Measurements from ENCODE around the gene ARMC5.

ARMC5 gene

GRCh38 chr16:31487071-31487719, 27.9 kb downstream of the ARMC5 start:
- no peak for DNase-seq (ENCODE audit: extremely low spot score)
- ChIA-PET CTCF (interaction anchor here (0.8 to 1.6 kb wide), 2 partner anchors 9 to 11 kb away, joined by 3 to 5 read pairs; no protein-coding TSS in a partner anchor), POLR2A (interaction anchor here (0.6 to 1.0 kb wide), 2 partner anchors 8 to 12 kb away, joined by 3 to 6 read pairs; no protein-coding TSS in a partner anchor)
- no peak for TF ChIP-seq CTCF (IDR thresholded peaks at IDR 0.05; ENCODE audit: control extremely low read depth, extremely low read depth, low read depth, missing control alignments)

- ChIA-PET CTCF (interaction anchor here (0.8 to 1.7 kb wide), 4 partner anchors 9 to 44 kb away, joined by 3 to 9 read pairs (median 4); no protein-coding TSS in a partner anchor), POLR2A (interaction anchor here (1.0 kb wide), 1 partner anchor 13 kb away, joined by 3 read pairs; no protein-coding TSS in a partner anchor)
- TF ChIP-seq CTCF (IDR thresholded peaks at IDR 0.05; ENCODE audit: control extremely low read depth, extremely low read depth, low read depth, missing control alignments) = no peak
- peak; percentile 80 for DNase-seq (ENCODE audit: extremely low spot score)
Observed at GRCh38 chr16:31487720-31488467, 28.6 kb downstream of the ARMC5 start.

- no peak for TF ChIP-seq CTCF (IDR thresholded peaks at IDR 0.05; ENCODE audit: control extremely low read depth, extremely low read depth, low read depth, missing control alignments)
- ChIA-PET POLR2A (no interaction called here), CTCF (interaction anchor here (0.9 to 1.7 kb wide), 2 partner anchors 11 to 44 kb away, joined by 3 to 9 read pairs; no protein-coding TSS in a partner anchor)
- DNase-seq (ENCODE audit: extremely low spot score) = no peak
Observed at GRCh38 chr16:31488468-31489297, 29.4 kb downstream of the ARMC5 start.

- CTCF ChIA-PET = interaction anchor here (1.7 kb wide), 1 partner anchor 10 kb away, joined by 9 read pairs; no protein-coding TSS in a partner anchor
Observed at GRCh38 chr16:31489298-31489564, 29.9 kb downstream of the ARMC5 start.

GRCh38 chr16:31489616-31490584, 30.6 kb downstream of the ARMC5 start:
- POLR2A ChIA-PET = no interaction called here
- TF ChIP-seq CTCF (IDR thresholded peaks at IDR 0.05; ENCODE audit: control extremely low read depth, extremely low read depth, low read depth, missing control alignments) = no peak
- CTCF ChIA-PET = interaction anchor here (1.2 to 1.7 kb wide), 2 partner anchors 10 to 29 kb away, joined by 5 to 9 read pairs; no protein-coding TSS in a partner anchor
- DNase-seq (ENCODE audit: extremely low spot score) = no peak

More at GRCh38 chr16:31489298-31489564, 29.9 kb downstream of the ARMC5 start:
- POLR2A ChIA-PET = no interaction called here
- no peak for TF ChIP-seq CTCF (IDR thresholded peaks at IDR 0.05; ENCODE audit: control extremely low read depth, extremely low read depth, low read depth, missing control alignments)
- DNase-seq (ENCODE audit: extremely low spot score) = no peak
